Peyer's patch (tissue), 4 donors: ENCODE results near the gene BTF3. TPM values are rescaled to one million over a fixed set of nuclear protein-coding genes. Genes with fewer than 3 reads are reported as not detected.

Experiments used
- DNase-seq, 3 donors: peaks; one replicate each; pipeline ENCODE4 v3.0.0-alpha.2; 2017 to 2019
- H3K27ac ChIP-seq, 4 donors: fragments of 200-600 bp; sonication (generic); one replicate each; pipeline ENCODE4 v1.5.1; 2016 to 2019
- H3K27me3 ChIP-seq, 2 donors: fragments of 200-600 bp; sonication (generic); one replicate each; pipeline ENCODE4 v1.5.1; 2019
- H3K36me3 ChIP-seq, 3 donors: fragments of 200-600 bp; sonication (generic); one replicate each; pipeline ENCODE4 v1.5.1; 2016 to 2019
- H3K4me1 ChIP-seq, 4 donors: fragments of 200-600 bp; sonication (generic); one replicate each; pipeline ENCODE4 v1.5.1; 2016 to 2019
- H3K4me3 ChIP-seq, 4 donors: fragments of 200-600 bp; sonication (generic); 1 replicate in 3 of 4; 2 replicates in 1 of 4; pipeline ENCODE4 v1.5.1; 2016 to 2019; ENCODE audit warnings: mild to moderate bottlenecking in 1 of 4
- H3K9me3 ChIP-seq, 4 donors: fragments of 200-600 bp; sonication (generic); one replicate each; pipeline ENCODE4 v1.5.1; 2016 to 2019; ENCODE audit warnings: mild to moderate bottlenecking in 1 of 4
- POLR2A ChIP-seq, 2 donors: fragments of 450-650 bp; IDR thresholded peaks; one replicate each; pipeline ENCODE4 v1.5.1; 2017; ENCODE audit warnings: antibody characterized with exemption in 2 of 2, mild to moderate bottlenecking in 2 of 2, moderate library complexity in 2 of 2
- total RNA-seq, 4 donors: library from RNA; depleted of rRNA; stranded (reverse); fragments of >200 nt; gene quantifications; one replicate each; pipeline ENCODE4 v1.1.0, GENCODE V29; 2016
- TF ChIP-seq, protein P1 (sequence below), 6 experiments: fragments of 450-650 bp in 4 of 6; fragments of 200-600 bp in 2 of 6; sonication (generic) in 1 of 6; IDR thresholded peaks; one replicate each; pipeline ENCODE4 v1.5.1; 2017 to 2019; ENCODE audit warnings: antibody characterized with exemption in 6 of 6, mild to moderate bottlenecking in 3 of 6, moderate library complexity in 1 of 6

The BTF3 gene
- total RNA-seq, 4 donors from 2014 or later: 274 to 353 (median 301) TPM

DNA sequence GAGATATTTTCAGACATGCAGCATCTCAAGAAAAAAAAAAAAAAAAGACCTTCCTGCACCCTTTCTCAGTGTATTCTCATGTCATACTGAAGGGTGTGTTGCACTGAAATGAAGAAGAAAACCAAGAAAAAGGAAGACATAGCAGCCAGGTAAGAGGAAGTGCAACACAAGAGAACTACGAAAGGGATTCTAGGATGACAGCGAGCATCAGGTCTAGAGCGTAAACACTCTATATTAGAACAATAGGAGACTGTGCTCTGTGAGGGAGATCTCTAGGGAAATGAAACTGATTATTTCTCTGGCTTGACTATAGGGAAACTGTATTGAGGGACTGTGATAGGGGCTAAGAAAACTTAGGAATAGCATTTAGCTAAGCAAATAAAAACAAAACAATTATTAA is 30.0 kb downstream of the BTF3 start:
- no peak for DNase-seq
- H3K27me3 ChIP-seq: no peaks in the 10 kb centered on the region
- no peaks in the 10 kb centered on the region for H3K9me3 ChIP-seq
- no peaks in the 10 kb centered on the region for H3K36me3 ChIP-seq
- TF ChIP-seq, protein P1, sequence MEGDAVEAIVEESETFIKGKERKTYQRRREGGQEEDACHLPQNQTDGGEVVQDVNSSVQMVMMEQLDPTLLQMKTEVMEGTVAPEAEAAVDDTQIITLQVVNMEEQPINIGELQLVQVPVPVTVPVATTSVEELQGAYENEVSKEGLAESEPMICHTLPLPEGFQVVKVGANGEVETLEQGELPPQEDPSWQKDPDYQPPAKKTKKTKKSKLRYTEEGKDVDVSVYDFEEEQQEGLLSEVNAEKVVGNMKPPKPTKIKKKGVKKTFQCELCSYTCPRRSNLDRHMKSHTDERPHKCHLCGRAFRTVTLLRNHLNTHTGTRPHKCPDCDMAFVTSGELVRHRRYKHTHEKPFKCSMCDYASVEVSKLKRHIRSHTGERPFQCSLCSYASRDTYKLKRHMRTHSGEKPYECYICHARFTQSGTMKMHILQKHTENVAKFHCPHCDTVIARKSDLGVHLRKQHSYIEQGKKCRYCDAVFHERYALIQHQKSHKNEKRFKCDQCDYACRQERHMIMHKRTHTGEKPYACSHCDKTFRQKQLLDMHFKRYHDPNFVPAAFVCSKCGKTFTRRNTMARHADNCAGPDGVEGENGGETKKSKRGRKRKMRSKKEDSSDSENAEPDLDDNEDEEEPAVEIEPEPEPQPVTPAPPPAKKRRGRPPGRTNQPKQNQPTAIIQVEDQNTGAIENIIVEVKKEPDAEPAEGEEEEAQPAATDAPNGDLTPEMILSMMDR (IDR thresholded peaks at IDR 0.05): no peak
- TF ChIP-seq POLR2A (IDR thresholded peaks at IDR 0.05): no peak
- H3K27ac ChIP-seq: no peak overlapping the region
- no peak overlapping the region for H3K4me3 ChIP-seq
- no peaks in the 10 kb centered on the region for H3K4me1 ChIP-seq

DNA sequence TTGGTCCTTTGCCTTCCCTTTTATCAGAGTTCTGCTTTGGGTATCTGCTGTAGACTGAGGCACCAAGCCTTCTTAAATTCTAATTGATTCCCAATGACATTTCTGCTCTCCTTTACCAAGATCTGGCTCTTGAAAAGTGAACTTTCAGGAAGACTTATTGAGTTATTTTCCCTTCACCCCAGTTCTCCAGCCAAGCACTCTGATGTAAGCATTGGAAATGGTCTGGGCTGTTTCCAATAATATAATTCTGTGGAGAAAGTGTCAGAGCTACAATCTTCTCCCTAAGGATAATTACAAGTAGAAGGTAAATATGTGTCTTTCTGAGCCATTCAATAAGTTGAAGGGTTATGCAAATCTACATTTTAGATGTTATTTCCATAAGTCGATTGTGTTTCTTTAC is 30.8 kb downstream of the BTF3 start:
- no peak for DNase-seq
- Histone ChIP-seq H3K4me1 (no peaks in the 10 kb centered on the region), H3K36me3 (no peaks in the 10 kb centered on the region), H3K4me3 (no peak overlapping the region), H3K27ac (no peak overlapping the region), H3K27me3 (no peaks in the 10 kb centered on the region), H3K9me3 (no peaks in the 10 kb centered on the region)
- TF ChIP-seq, protein P1 (IDR thresholded peaks at IDR 0.05): no peak
- no peak for TF ChIP-seq POLR2A (IDR thresholded peaks at IDR 0.05)

DNA sequence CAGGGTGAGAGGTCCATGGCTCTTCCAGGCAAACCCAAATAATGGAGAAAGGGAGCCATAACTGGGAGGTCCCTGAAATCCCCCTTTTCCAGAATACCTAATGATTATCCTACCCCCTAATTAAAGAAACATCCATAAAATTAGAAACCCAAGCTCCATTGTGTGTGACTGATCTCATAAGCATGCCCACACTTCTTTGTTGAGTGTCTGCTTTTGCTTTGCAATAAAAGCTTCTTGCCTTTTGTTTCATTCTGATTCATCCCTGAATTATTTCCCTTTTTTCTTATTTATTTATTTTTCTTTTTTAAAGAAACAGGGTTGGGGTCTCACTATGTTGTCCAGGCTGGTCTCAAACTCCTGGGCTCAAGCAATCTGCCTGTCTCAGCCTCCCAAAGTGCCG is 33.1 kb downstream of the BTF3 start:
- H3K27me3 ChIP-seq: no peaks in the 10 kb centered on the region
- H3K36me3 ChIP-seq: no peaks in the 10 kb centered on the region
- no peak for DNase-seq
- TF ChIP-seq, protein P1 (IDR thresholded peaks at IDR 0.05): no peak
- no peak for TF ChIP-seq POLR2A (IDR thresholded peaks at IDR 0.05)
- H3K27ac ChIP-seq: no peak overlapping the region
- H3K4me3 ChIP-seq: no peak overlapping the region
- no peaks in the 10 kb centered on the region for H3K4me1 ChIP-seq
- no peaks in the 10 kb centered on the region for H3K9me3 ChIP-seq

DNA sequence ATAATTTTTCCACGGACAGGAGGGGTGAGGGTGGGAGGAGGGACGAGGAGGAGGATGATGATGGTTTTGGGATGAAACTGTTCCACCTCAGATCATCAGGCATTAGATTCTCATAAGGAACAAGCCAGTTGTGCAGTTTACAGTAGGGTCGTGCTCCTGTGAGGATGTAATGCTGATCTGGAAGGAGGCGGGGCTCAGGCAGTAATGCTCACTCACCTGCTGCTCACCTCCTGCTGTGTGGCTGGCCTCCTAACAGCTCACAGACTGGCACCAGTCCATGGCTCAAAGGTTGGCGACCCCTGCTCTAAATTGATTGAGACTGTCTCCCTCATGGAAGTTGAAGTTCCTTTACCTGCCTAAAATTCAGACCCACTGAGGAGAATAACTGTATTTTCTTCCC is 34.0 kb downstream of the BTF3 start:
- Histone ChIP-seq H3K4me3 (no peak overlapping the region), H3K27me3 (no peaks in the 10 kb centered on the region), H3K4me1 (no peaks in the 10 kb centered on the region), H3K9me3 (no peaks in the 10 kb centered on the region), H3K36me3 (no peaks in the 10 kb centered on the region), H3K27ac (no peak overlapping the region)
- DNase-seq: peak in 1 of 3 donors; percentile 51
- TF ChIP-seq, protein P1 (IDR thresholded peaks at IDR 0.05): no peak
- no peak for TF ChIP-seq POLR2A (IDR thresholded peaks at IDR 0.05)

DNA sequence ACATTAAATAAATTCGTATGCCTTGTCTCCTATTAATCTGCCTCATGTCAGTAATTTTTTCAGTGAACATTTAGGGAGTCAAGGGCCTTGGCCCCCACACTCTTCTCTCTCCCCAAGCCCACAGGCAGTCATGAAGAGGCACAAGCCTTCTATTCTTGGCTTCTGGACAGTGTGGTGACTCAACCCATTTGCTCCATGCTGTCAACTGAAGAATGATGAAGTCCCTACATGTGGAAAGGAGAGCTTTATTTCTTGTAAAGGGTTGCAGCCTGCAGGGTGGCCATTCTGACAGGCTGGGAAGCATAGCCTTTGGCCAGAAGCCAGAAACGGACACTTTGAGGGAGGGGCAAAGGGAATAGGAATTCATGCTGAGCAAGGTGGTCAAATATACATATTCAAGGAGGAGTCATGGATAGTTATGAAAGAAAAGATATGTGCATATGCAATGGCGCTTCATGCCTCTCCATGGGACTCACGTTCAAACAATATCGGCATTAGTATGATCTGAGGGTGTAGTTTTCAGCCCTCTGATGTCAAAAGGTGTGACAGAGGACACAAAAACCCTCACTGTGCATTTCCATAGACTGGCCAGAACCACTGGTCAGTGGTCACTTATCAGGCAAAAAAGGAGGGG is 35.9 kb downstream of the BTF3 start:
- DNase-seq: no peak
- Histone ChIP-seq H3K36me3 (no peaks in the 10 kb centered on the region), H3K27me3 (no peaks in the 10 kb centered on the region), H3K4me3 (no peak overlapping the region), H3K9me3 (no peaks in the 10 kb centered on the region), H3K27ac (no peak overlapping the region), H3K4me1 (no peaks in the 10 kb centered on the region)
- no peak for TF ChIP-seq POLR2A (IDR thresholded peaks at IDR 0.05)
- TF ChIP-seq, protein P1 (IDR thresholded peaks at IDR 0.05): no peak

DNA sequence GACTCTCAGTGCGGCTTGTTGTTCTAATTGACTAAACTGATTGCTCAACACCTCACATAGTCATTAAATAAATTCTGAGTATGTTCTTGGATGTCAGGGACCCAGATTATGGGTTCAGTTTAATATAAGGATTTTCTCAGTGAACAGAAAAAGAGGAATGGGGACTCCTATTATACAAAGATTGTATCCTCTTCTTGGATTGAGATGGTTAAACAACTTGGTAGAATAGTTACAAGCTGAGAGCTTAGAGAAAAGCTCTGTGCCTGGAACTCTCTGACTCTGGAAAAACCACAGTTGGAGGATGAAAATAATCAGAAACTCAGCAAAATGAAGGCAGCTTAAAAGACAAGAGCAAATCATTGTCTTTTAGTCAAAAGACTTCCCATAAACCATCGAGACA is 36.7 kb downstream of the BTF3 start:
- Histone ChIP-seq H3K27ac (no peak overlapping the region), H3K36me3 (no peaks in the 10 kb centered on the region), H3K27me3 (no peaks in the 10 kb centered on the region), H3K9me3 (no peaks in the 10 kb centered on the region), H3K4me3 (no peak overlapping the region), H3K4me1 (no peaks in the 10 kb centered on the region)
- DNase-seq: no peak
- no peak for TF ChIP-seq POLR2A (IDR thresholded peaks at IDR 0.05)
- TF ChIP-seq, protein P1 (IDR thresholded peaks at IDR 0.05): no peak
